Muscle of leg (tissue), 11 donors: ENCODE results near the gene SAMSN1. TPM values are rescaled to one million over a fixed set of nuclear protein-coding genes. Genes with fewer than 3 reads are reported as not detected.

Source experiments
- DNase-seq: peaks from one replicate; pipeline ENCODE4 v3.0.0; 2013
- H3K27ac ChIP-seq: one replicate; pipeline ENCODE4 v1.5.1; 2013; ENCODE audit warnings: mild to moderate bottlenecking, low read length, control low read depth
- H3K27me3 ChIP-seq: one replicate; pipeline ENCODE4 v1.6.1; 2013; ENCODE audit warnings: low read length; ENCODE audit not compliant: control insufficient read depth, insufficient read depth
- H3K36me3 ChIP-seq: one replicate; pipeline ENCODE4 v1.6.1; 2013; ENCODE audit warnings: low read length; ENCODE audit not compliant: control insufficient read depth, insufficient read depth
- H3K4me1 ChIP-seq: one replicate; pipeline ENCODE4 v1.6.1; 2013; ENCODE audit warnings: low read length; ENCODE audit not compliant: control insufficient read depth, insufficient read depth
- H3K4me3 ChIP-seq: one replicate; pipeline ENCODE4 v1.5.1; 2013; ENCODE audit warnings: low read length, control low read depth
- H3K9me3 ChIP-seq: replicated peaks from 2 replicates; pipeline ENCODE4 v1.6.1; 2013; ENCODE audit warnings: low read depth, low read length; ENCODE audit not compliant: control insufficient read depth
- WGBS: methylation state at CpG from one replicate; pipeline ENCODE4 v1.1.5; 2013; ENCODE audit warnings: missing lambda C conversion rate; ENCODE audit not compliant: insufficient coverage; 5-methylcytosine and 5-hydroxymethylcytosine counted together
- polyA plus RNA-seq, 8 donors: library from polyadenylated mRNA; unstranded; fragments of 120-200 nt; gene quantifications; one replicate each; pipeline versions ENCODE4 v1.2.1 to v1.2.3, GENCODE V29; 2013; ENCODE audit warnings: inconsistent platforms in 1 of 8, low replicate concordance in 1 of 8; ENCODE audit not compliant: insufficient read length in 8 of 8, insufficient read depth in 1 of 8
- total RNA-seq: library from RNA; stranded (reverse); fragments of 120-200 nt; gene quantifications from one replicate; pipeline ENCODE4 v1.2.4, GENCODE V29; 2013

Gene SAMSN1
- total and polyA plus RNA-seq, 9 donors = 1.4 to 3.3 (median 2.0) TPM

DNA sequence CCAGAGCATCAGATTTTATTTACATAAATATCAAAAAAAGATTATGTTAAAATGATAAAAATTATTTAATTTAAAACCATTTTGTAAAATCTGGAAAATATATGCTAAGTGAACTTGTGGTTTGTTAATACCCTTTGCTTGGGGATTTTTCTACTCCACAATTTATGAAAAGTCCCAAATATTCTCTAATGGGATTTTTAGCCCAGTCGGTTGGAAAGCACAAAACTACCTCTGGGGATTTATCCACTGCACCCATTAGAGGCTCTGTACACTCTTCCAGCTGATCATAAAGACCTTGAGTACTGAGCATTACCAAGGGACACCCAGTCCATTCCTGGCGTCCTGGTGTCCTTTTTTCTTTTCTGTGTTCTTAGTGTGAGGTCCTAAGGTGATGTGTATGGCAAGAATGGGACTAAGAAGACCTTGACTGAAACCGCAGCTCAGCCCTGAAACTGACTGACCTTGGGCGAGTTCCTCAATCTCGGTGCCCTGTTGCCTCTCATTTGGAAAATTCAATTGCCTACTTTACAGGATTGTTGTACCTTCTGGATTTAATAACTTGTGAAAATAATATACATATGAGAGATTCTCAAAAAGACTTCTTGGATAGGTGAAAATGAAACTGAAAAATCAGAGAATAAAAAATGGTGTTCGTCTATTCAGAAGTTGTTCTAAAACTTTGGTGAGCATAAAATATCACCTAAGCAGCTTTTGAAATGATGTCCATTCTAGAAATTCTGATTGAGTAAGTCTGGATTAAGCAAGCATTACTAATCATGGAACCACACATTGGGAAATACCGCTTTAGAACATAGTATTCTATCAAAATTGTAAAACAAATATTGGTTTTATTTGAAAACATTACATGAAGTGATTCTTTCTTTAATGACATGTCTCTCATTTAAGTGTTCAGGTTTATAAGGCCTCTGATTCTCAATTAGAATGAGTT is 21.5 kb upstream of the SAMSN1 start:
- Histone ChIP-seq H3K36me3 (no peaks in the 10 kb centered on the region), H3K4me3 (no peak overlapping the region), H3K27me3 (no peaks in the 10 kb centered on the region), H3K27ac (no peak overlapping the region), H3K9me3 (no peaks in the 10 kb centered on the region), H3K4me1 (no peaks in the 10 kb centered on the region)
- WGBS = 63% methylated on average over 1 of the region's 7 CpGs
- no peak for DNase-seq

- no peak for DNase-seq
- no CpG with 5 or more reads among the region's 5 CpGs for WGBS
- Histone ChIP-seq H3K27me3 (no peaks in the 10 kb centered on the region), H3K27ac (no peak overlapping the region), H3K4me3 (no peak overlapping the region), H3K4me1 (no peaks in the 10 kb centered on the region), H3K9me3 (no peaks in the 10 kb centered on the region), H3K36me3 (no peaks in the 10 kb centered on the region)
Observed at GRCh38 chr21:14566894-14567293, 20.8 kb upstream of the SAMSN1 start.

DNA sequence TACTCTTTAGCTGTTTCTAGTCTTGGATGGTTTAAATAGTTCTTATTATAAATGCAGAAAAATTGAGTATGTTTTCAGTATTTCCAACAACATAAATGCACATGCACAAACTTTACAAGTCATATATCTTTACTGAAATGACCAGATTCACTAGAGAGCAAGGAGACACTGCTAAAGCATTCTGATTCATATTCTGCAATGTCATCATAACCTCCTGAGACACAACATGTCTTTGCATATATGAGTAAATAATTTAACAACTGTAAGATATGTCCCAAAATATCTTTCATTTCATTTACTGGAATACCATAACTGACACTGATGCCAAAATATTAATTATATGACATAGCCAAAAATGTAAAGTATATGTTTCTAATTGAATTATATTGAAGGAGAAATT is 16.8 kb upstream of the SAMSN1 start:
- Histone ChIP-seq H3K27ac (no peak overlapping the region), H3K27me3 (no peaks in the 10 kb centered on the region), H3K4me3 (no peak overlapping the region), H3K9me3 (peaks cover 3% of the 10 kb centered on the region), H3K36me3 (no peaks in the 10 kb centered on the region), H3K4me1 (no peaks in the 10 kb centered on the region)
- no peak for DNase-seq

GRCh38 chr21:14560555-14560954 is 14.4 kb upstream of the SAMSN1 start:
- Histone ChIP-seq H3K4me1 (no peaks in the 10 kb centered on the region), H3K36me3 (no peaks in the 10 kb centered on the region), H3K27ac (no peak overlapping the region), H3K4me3 (no peak overlapping the region), H3K9me3 (peaks cover 3% of the 10 kb centered on the region), H3K27me3 (no peaks in the 10 kb centered on the region)
- WGBS = 83% methylated on average over 2 of the region's 4 CpGs
- no peak for DNase-seq

DNA sequence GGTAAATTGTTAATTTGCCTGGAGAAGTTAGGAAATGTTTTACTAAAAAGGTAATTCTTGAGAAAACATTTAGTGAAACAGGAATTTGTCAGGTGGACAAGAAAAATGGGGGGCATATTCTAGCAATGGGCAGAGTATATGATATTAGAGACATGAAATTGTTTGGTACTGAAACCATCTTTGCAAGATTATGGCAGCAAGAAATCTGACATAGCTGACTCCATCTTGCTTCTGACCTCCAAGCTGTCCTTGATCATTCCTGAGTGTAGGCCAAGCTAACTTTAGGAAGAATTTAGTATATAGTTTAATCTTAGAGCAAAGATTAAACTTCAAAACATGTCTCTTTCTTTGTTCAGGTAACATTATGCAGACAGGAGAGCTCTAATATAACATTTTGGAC is 14.0 kb upstream of the SAMSN1 start:
- Histone ChIP-seq H3K4me3 (no peak overlapping the region), H3K9me3 (peaks cover 3% of the 10 kb centered on the region)
- no peak for DNase-seq

DNA sequence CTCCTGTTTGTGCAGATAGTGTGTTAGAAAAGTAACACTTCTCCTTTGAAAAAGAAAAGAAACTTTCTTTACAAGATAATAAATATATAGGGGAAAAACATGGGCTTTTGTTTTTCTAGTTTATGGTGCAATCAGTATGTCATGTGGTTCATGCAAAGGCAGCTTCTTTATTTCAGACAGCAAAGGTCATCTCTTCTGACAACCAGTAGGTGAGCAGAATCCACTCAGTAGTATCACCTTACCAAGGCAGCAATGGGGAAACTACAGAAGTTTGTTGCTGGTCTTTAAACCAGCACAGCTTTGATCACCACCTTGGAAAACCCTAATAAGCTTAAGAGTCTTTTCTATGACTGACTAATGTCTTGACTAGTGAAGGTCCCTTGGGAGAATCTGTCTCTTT is 13.0 kb upstream of the SAMSN1 start:
- DNase-seq = no peak
- Histone ChIP-seq H3K9me3 (peaks cover 3% of the 10 kb centered on the region), H3K4me3 (no peak overlapping the region), H3K27ac (no peak overlapping the region), H3K4me1 (no peaks in the 10 kb centered on the region), H3K27me3 (no peaks in the 10 kb centered on the region), H3K36me3 (no peaks in the 10 kb centered on the region)

More for the DNA sequence above, 14.0 kb upstream of the SAMSN1 start:
- H3K27ac ChIP-seq = no peak overlapping the region
- no peaks in the 10 kb centered on the region for H3K27me3 ChIP-seq
- H3K36me3 ChIP-seq = no peaks in the 10 kb centered on the region
- H3K4me1 ChIP-seq = no peaks in the 10 kb centered on the region

- Histone ChIP-seq H3K27me3 (no peaks in the 10 kb centered on the region), H3K9me3 (peaks cover 3% of the 10 kb centered on the region), H3K4me1 (no peaks in the 10 kb centered on the region), H3K36me3 (no peaks in the 10 kb centered on the region), H3K27ac (no peak overlapping the region), H3K4me3 (no peak overlapping the region)
- 81% methylated on average over 4 of the region's 5 CpGs for WGBS
- no peak for DNase-seq
Observed at GRCh38 chr21:14557413-14557812, 11.3 kb upstream of the SAMSN1 start.

DNA sequence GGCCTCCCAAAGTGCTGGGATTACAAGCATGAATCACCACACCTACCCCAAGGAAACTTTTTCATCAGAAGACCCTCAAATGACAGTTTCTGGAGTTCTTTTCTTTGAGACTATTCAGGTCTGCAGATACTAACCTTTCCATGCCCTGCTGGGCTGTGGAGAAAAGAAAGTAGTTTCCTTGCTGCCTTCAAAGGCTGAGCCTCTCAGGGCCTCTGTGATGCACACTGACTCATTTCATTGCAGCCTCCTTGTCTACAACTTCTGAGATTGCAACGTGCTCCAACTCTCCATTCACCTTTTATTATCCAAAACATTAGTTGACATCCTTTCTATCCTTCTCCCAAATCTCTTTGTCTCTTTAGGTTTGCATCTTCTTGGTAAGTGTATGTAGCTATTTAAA is 8.8 kb upstream of the SAMSN1 start:
- no peaks in the 10 kb centered on the region for H3K36me3 ChIP-seq
- no peak for DNase-seq
- WGBS = 60% methylated on average over 1 of the region's 1 CpG
- H3K4me1 ChIP-seq = no peaks in the 10 kb centered on the region
- H3K9me3 ChIP-seq = no peaks in the 10 kb centered on the region
- H3K4me3 ChIP-seq = no peak overlapping the region
- H3K27me3 ChIP-seq = no peaks in the 10 kb centered on the region
- no peak overlapping the region for H3K27ac ChIP-seq

- Histone ChIP-seq H3K36me3 (no peaks in the 10 kb centered on the region), H3K27me3 (no peaks in the 10 kb centered on the region), H3K27ac (no peak overlapping the region), H3K4me1 (no peaks in the 10 kb centered on the region), H3K4me3 (no peak overlapping the region), H3K9me3 (no peaks in the 10 kb centered on the region)
- no peak for DNase-seq
- WGBS = no CpG with 5 or more reads among the region's 2 CpGs
Observed at GRCh38 chr21:14553422-14553821, 7.3 kb upstream of the SAMSN1 start.

DNA sequence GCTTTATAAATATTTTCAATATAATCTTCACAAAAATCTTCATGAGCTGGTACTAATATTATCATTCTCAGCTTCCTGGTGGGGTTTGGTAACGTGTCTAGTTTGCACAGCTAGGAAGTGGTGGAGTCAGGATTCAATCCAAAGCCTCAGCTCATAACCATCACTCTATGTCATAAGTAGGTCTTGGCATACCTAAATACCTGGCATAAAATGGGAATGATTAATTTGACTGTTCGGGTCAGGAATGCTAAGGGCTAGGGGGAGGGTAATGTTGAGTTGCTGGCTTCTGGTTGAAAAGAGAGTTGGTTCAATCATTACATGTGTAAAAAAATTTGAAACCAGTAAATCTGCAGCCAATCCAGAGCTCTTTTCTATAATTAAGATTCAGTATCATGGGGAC is 5.6 kb upstream of the SAMSN1 start:
- Histone ChIP-seq H3K4me1 (no peaks in the 10 kb centered on the region), H3K4me3 (no peak overlapping the region)
- WGBS = no CpG with 5 or more reads among the region's 2 CpGs

DNA sequence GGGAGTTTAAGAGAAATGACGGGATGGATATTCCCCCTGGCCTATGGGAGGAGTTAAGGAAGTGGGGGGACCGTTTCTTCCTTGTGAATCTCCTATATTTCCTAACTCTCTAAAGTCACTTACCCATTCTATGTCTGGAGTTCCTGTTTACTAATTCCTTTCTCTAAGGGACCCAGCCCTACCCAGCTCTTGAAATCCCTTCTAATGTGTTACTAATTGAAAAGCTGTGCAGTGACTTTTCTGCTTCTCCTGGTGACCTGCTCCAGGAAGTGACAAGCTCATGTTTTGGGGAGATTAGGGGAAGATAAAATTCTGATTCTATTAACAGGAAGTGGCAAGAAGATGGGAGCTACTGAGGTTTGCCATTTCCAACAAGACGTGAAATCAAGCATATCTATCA is 4.0 kb upstream of the SAMSN1 start:
- Histone ChIP-seq H3K36me3 (no peaks in the 10 kb centered on the region), H3K4me1 (no peaks in the 10 kb centered on the region), H3K27ac (no peak overlapping the region), H3K4me3 (no peak overlapping the region), H3K9me3 (no peaks in the 10 kb centered on the region), H3K27me3 (no peaks in the 10 kb centered on the region)
- DNase-seq = no peak
- no CpG with 5 or more reads among the region's 3 CpGs for WGBS

More for the DNA sequence above, 5.6 kb upstream of the SAMSN1 start:
- DNase-seq = no peak
- no peak overlapping the region for H3K27ac ChIP-seq
- H3K27me3 ChIP-seq = no peaks in the 10 kb centered on the region
- H3K9me3 ChIP-seq = no peaks in the 10 kb centered on the region
- H3K36me3 ChIP-seq = no peaks in the 10 kb centered on the region
